WERI-Rb-1 (cell line): ENCODE measurements around the gene RAB37.

Source experiments
- DNase-seq: peaks from one replicate; pipeline ENCODE4 v3.0.0-alpha.2; 2020
- H3K27ac ChIP-seq: fragments of 250-450 bp; sonication (Bioruptor Pico); 2 replicates; pipeline ENCODE4 v1.5.1; 2020; ENCODE audit warnings: mild to moderate bottlenecking, moderate library complexity
- H3K27me3 ChIP-seq: fragments of 250-450 bp; sonication (Bioruptor Pico); 2 replicates; pipeline ENCODE4 v1.5.1; 2021; ENCODE audit warnings: mild to moderate bottlenecking, low read depth, moderate library complexity; ENCODE audit not compliant: insufficient read depth, severe bottlenecking
- H3K36me3 ChIP-seq: fragments of 250-450 bp; sonication (Bioruptor Pico); 2 replicates; pipeline ENCODE4 v1.5.1; 2020; ENCODE audit warnings: mild to moderate bottlenecking, moderate library complexity
- H3K4me3 ChIP-seq: 2 replicates; pipeline ENCODE4 v1.5.1; 2011; ENCODE audit warnings: low read depth, mild to moderate bottlenecking, control low read depth, low read length
- H3K9me3 ChIP-seq: fragments of 250-450 bp; sonication (Bioruptor Pico); 2 replicates; pipeline ENCODE4 v1.5.1; 2021; ENCODE audit warnings: mild to moderate bottlenecking, moderate library complexity; ENCODE audit not compliant: severe bottlenecking
- CTCF ChIP-seq: IDR thresholded peaks from 2 replicates; pipeline ENCODE4 v1.5.1; 2011; ENCODE audit warnings: low read depth, mild to moderate bottlenecking, control low read depth, inconsistent platforms, low read length

Gene RAB37

GRCh38 chr17:74790161-74791058 is 53.4 kb downstream of the RAB37 start:
- H3K27ac ChIP-seq: no peak overlapping the region
- H3K9me3 ChIP-seq: no peaks in the 10 kb centered on the region
- peaks cover 56% of the 10 kb centered on the region for H3K36me3 ChIP-seq
- no peak for TF ChIP-seq CTCF
- H3K4me3 ChIP-seq: no peak overlapping the region
- DNase-seq: no peak
- no peaks in the 10 kb centered on the region for H3K27me3 ChIP-seq

GRCh38 chr17:74792586-74793105 is 55.6 kb downstream of the RAB37 start:
- TF ChIP-seq CTCF: no peak
- Histone ChIP-seq H3K36me3 (peaks cover 62% of the 10 kb centered on the region), H3K9me3 (no peaks in the 10 kb centered on the region), H3K27me3 (no peaks in the 10 kb centered on the region), H3K27ac (no peak overlapping the region), H3K4me3 (no peak overlapping the region)
- no peak for DNase-seq

GRCh38 chr17:74795327-74796020 is 58.4 kb downstream of the RAB37 start:
- no peaks in the 10 kb centered on the region for H3K9me3 ChIP-seq
- no peak for TF ChIP-seq CTCF
- H3K27ac ChIP-seq: no peak overlapping the region
- peaks cover 71% of the 10 kb centered on the region for H3K36me3 ChIP-seq
- H3K4me3 ChIP-seq: no peak overlapping the region
- no peak for DNase-seq
- H3K27me3 ChIP-seq: no peaks in the 10 kb centered on the region

GRCh38 chr17:74796211-74796610 is 59.2 kb downstream of the RAB37 start:
- Histone ChIP-seq H3K9me3 (no peaks in the 10 kb centered on the region), H3K4me3 (no peak overlapping the region), H3K27me3 (no peaks in the 10 kb centered on the region), H3K36me3 (peaks cover 74% of the 10 kb centered on the region), H3K27ac (peak overlapping the region; percentile 2; the same call in 1 of the 2 replicates)
- no peak for DNase-seq
- TF ChIP-seq CTCF: no peak

GRCh38 chr17:74796866-74797265 is 59.8 kb downstream of the RAB37 start:
- H3K27ac ChIP-seq: no peak overlapping the region
- no peak overlapping the region for H3K4me3 ChIP-seq
- H3K36me3 ChIP-seq: peaks cover 77% of the 10 kb centered on the region
- no peaks in the 10 kb centered on the region for H3K27me3 ChIP-seq
- H3K9me3 ChIP-seq: no peaks in the 10 kb centered on the region
- no peak for TF ChIP-seq CTCF
- peak; percentile 57 for DNase-seq
